Natural killer cell (primary cell): ENCODE measurements around the gene IMP4. TPM values are rescaled to one million over a fixed set of nuclear protein-coding genes. Genes with fewer than 3 reads are reported as not detected.

Experiments used
- ATAC-seq, 3 donors: fragments of 150-1000 bp in 2 of 3; fragments of 200-7000 bp in 1 of 3; cut with Tn5 transposase; 1 replicate in 1 of 3; 2 replicates in 2 of 3; pipeline ENCODE4 v1.10.0; 2021; ENCODE audit warnings: mild to moderate bottlenecking in 2 of 3, moderate library complexity in 2 of 3
- DNase-seq, 2 donors: peaks; one replicate each; pipeline versions ENCODE4 v3.0.0 to v3.0.0-alpha.2; 2013 to 2021; ENCODE audit warnings: mixed read lengths in 1 of 2
- H3K27ac ChIP-seq: one replicate; pipeline ENCODE4 v1.5.1; 2013; ENCODE audit warnings: mild to moderate bottlenecking, low read length
- H3K27me3 ChIP-seq: one replicate; pipeline ENCODE4 v1.6.1; 2013; ENCODE audit warnings: low read length; ENCODE audit not compliant: control insufficient read depth, insufficient read depth
- H3K36me3 ChIP-seq: one replicate; pipeline ENCODE4 v1.6.1; 2013; ENCODE audit warnings: low read length; ENCODE audit not compliant: control insufficient read depth, insufficient read depth
- H3K4me1 ChIP-seq: one replicate; pipeline ENCODE4 v1.6.1; 2013; ENCODE audit warnings: low read length; ENCODE audit not compliant: control insufficient read depth, insufficient read depth
- H3K4me3 ChIP-seq: one replicate; pipeline ENCODE4 v1.5.1; 2013; ENCODE audit warnings: low read length
- H3K9me3 ChIP-seq: one replicate; pipeline ENCODE4 v1.6.1; 2013; ENCODE audit warnings: low read length; ENCODE audit not compliant: control insufficient read depth, insufficient read depth
- H3K27ac Mint-ChIP-seq, 2 donors: one replicate each; pipeline ENCODE4 v1.8.0; 2022; ENCODE audit warnings: mild to moderate bottlenecking in 2 of 2, mixed read lengths in 2 of 2, moderate library complexity in 1 of 2
- H3K27me3 Mint-ChIP-seq, 2 donors: one replicate each; pipeline ENCODE4 v1.8.0; 2022; ENCODE audit warnings: low read depth in 2 of 2, mixed read lengths in 2 of 2
- H3K36me3 Mint-ChIP-seq: one replicate; pipeline ENCODE4 v1.8.0; 2022; ENCODE audit warnings: mixed read lengths
- H3K4me1 Mint-ChIP-seq, 2 donors: one replicate each; pipeline ENCODE4 v1.8.0; 2022; ENCODE audit warnings: mixed read lengths in 2 of 2
- H3K4me3 Mint-ChIP-seq: one replicate; pipeline ENCODE4 v1.8.0; 2022; ENCODE audit warnings: mild to moderate bottlenecking, moderate library complexity, mixed read lengths
- H3K9me3 Mint-ChIP-seq, 2 donors: one replicate each; pipeline ENCODE4 v1.8.0; 2022; ENCODE audit warnings: mixed read lengths in 2 of 2
- WGBS: methylation state at CpG from one replicate; pipeline ENCODE4 v1.1.7; 2013; ENCODE audit warnings: missing lambda C conversion rate; ENCODE audit not compliant: insufficient coverage; 5-methylcytosine and 5-hydroxymethylcytosine counted together
- intact Hi-C: fragments of 100-400 bp; cut with micrococcal nuclease; formaldehyde crosslinking; loops from one replicate; pipeline ENCODE4 v1.14.2; 2022
- total RNA-seq, 4 donors: library from RNA; stranded (reverse); fragments of 120-200 nt in 1 of 4; gene quantifications; one replicate each; pipeline versions ENCODE4 v1.2.3 to v1.2.4, GENCODE V29; 2013 to 2022
- TF ChIP-seq, protein P1 (sequence below): fragments of 200-600 bp; IDR thresholded peaks from one replicate; pipeline ENCODE4 v1.8.0; 2022; ENCODE audit warnings: antibody characterized with exemption

IMP4 gene
- total RNA-seq, 3 donors from 2014 or later (not counting 1 experiment from before 2014, with no cell fraction given), result 60.5 to 80.6 (median 72.9) TPM

DNA sequence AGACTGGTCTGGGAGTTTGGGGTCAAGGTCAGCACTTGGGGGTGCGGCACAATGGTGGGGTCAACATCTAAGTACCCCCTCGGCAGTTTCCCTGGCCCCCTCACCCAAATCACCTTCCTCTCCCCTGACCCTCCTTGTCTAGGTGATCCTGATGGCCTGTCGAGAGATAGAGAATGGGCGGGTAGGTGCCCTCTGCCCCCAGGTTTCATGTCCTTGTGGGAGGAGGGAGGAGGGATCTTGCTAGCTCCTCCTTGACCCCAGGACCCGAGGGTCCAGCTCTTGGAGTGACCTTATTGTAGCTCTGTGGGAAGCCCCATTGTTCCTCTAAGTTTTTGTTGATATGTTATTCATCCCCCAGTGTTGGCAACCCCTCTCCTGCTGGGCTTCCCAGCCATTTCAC, 16.8 kb downstream of the IMP4 start:
- intact Hi-C loops, result no loop called here
- H3K27me3 Mint-ChIP-seq, result no peaks in the 10 kb centered on the region
- H3K9me3 Mint-ChIP-seq, result no peaks in the 10 kb centered on the region
- Histone ChIP-seq H3K4me1 (peaks cover 17% of the 10 kb centered on the region), H3K36me3 (no peaks in the 10 kb centered on the region), H3K9me3 (no peaks in the 10 kb centered on the region), H3K27ac (no peak overlapping the region), H3K4me3 (no peak overlapping the region), H3K27me3 (no peaks in the 10 kb centered on the region)
- no peak for DNase-seq
- no peak overlapping the region for H3K27ac Mint-ChIP-seq
- ATAC-seq, result no peak
- no peak overlapping the region for H3K4me3 Mint-ChIP-seq
- 97% methylated on average over 4 of the region's 5 CpGs for WGBS
- peaks cover 9 to 13% of the 10 kb centered on the region in 2 donors for H3K4me1 Mint-ChIP-seq
- no peaks in the 10 kb centered on the region for H3K36me3 Mint-ChIP-seq
- TF ChIP-seq, protein P1, sequence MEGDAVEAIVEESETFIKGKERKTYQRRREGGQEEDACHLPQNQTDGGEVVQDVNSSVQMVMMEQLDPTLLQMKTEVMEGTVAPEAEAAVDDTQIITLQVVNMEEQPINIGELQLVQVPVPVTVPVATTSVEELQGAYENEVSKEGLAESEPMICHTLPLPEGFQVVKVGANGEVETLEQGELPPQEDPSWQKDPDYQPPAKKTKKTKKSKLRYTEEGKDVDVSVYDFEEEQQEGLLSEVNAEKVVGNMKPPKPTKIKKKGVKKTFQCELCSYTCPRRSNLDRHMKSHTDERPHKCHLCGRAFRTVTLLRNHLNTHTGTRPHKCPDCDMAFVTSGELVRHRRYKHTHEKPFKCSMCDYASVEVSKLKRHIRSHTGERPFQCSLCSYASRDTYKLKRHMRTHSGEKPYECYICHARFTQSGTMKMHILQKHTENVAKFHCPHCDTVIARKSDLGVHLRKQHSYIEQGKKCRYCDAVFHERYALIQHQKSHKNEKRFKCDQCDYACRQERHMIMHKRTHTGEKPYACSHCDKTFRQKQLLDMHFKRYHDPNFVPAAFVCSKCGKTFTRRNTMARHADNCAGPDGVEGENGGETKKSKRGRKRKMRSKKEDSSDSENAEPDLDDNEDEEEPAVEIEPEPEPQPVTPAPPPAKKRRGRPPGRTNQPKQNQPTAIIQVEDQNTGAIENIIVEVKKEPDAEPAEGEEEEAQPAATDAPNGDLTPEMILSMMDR, result no peak

- Mint-ChIP-seq H3K27ac (no peak overlapping the region), H3K27me3 (no peaks in the 10 kb centered on the region), H3K4me3 (no peak overlapping the region), H3K36me3 (no peaks in the 10 kb centered on the region), H3K9me3 (no peaks in the 10 kb centered on the region), H3K4me1 (peaks cover 7 to 10% of the 10 kb centered on the region in 2 donors)
- intact Hi-C loops, result no loop called here
- Histone ChIP-seq H3K4me3 (no peak overlapping the region), H3K4me1 (no peaks in the 10 kb centered on the region), H3K27me3 (no peaks in the 10 kb centered on the region), H3K27ac (no peak overlapping the region), H3K9me3 (no peaks in the 10 kb centered on the region), H3K36me3 (no peaks in the 10 kb centered on the region)
- TF ChIP-seq, protein P1, result no peak
- DNase-seq (no peak), ATAC-seq (no peak)
These were observed 20.8 kb downstream of the IMP4 start for GRCh38 chr2:130363479-130363878.

GRCh38 chr2:130365075-130365474, 22.4 kb downstream of the IMP4 start:
- no peak for ATAC-seq
- Histone ChIP-seq H3K27ac (no peak overlapping the region), H3K4me3 (no peak overlapping the region), H3K4me1 (peaks cover 6% of the 10 kb centered on the region), H3K27me3 (no peaks in the 10 kb centered on the region), H3K9me3 (no peaks in the 10 kb centered on the region), H3K36me3 (no peaks in the 10 kb centered on the region)
- H3K4me3 Mint-ChIP-seq, result no peak overlapping the region
- no peaks in the 10 kb centered on the region for H3K9me3 Mint-ChIP-seq
- H3K36me3 Mint-ChIP-seq, result no peaks in the 10 kb centered on the region
- no peak overlapping the region for H3K27ac Mint-ChIP-seq
- DNase-seq, result no peak
- peaks cover 11% of the 10 kb centered on the region in 2 donors for H3K4me1 Mint-ChIP-seq
- TF ChIP-seq, protein P1, result no peak
- intact Hi-C loops, result no loop called here
- no peaks in the 10 kb centered on the region for H3K27me3 Mint-ChIP-seq
- WGBS, result 60% methylated on average over 1 of the region's 2 CpGs

GRCh38 chr2:130365963-130366362, 23.3 kb downstream of the IMP4 start:
- H3K36me3 Mint-ChIP-seq, result no peaks in the 10 kb centered on the region
- Histone ChIP-seq H3K36me3 (no peaks in the 10 kb centered on the region), H3K4me3 (no peak overlapping the region), H3K9me3 (no peaks in the 10 kb centered on the region), H3K27me3 (no peaks in the 10 kb centered on the region), H3K27ac (no peak overlapping the region), H3K4me1 (peaks cover 14% of the 10 kb centered on the region)
- H3K27me3 Mint-ChIP-seq, result no peaks in the 10 kb centered on the region
- no peak overlapping the region for H3K4me3 Mint-ChIP-seq
- 100% methylated on average over 2 of the region's 2 CpGs for WGBS
- DNase-seq, result no peak
- ATAC-seq, result no peak
- intact Hi-C loops, result no loop called here
- H3K9me3 Mint-ChIP-seq, result no peaks in the 10 kb centered on the region
- TF ChIP-seq, protein P1, result no peak
- H3K27ac Mint-ChIP-seq, result no peak overlapping the region
- H3K4me1 Mint-ChIP-seq, result peaks cover 20% of the 10 kb centered on the region in 2 donors
